Keratinocyte (primary cell): ENCODE measurements around the gene GOLIM4. TPM values are rescaled to one million over a fixed set of nuclear protein-coding genes. Genes with fewer than 3 reads are reported as not detected.

Experiments
- DNase-seq: peaks from one replicate; pipeline ENCODE4 v3.0.0-alpha.2; 2011; ENCODE audit warnings: low read depth, missing footprints, low spot score
- FAIRE-seq: peaks from 2 replicates; lab custom pipeline; 2011; peaks lifted over from hg19 to GRCh38; lab: Jason Lieb, UNC
- H2AFZ ChIP-seq: 2 replicates; pipeline ENCODE4 v1.6.0; 2012; ENCODE audit warnings: low read length, control low read depth, inconsistent platforms; ENCODE audit not compliant: control insufficient read depth
- H3K27ac ChIP-seq: 2 replicates; pipeline ENCODE4 v1.5.1; 2011; ENCODE audit warnings: low read length; ENCODE audit not compliant: control insufficient read depth, insufficient read depth
- H3K27me3 ChIP-seq: 3 replicates; pipeline ENCODE4 v1.6.0; 2011; ENCODE audit warnings: low read length; ENCODE audit not compliant: control insufficient read depth, insufficient read depth; ENCODE audit errors: extremely low read depth
- H3K36me3 ChIP-seq, 2 experiments: 2 replicates in 1 of 2; 3 replicates in 1 of 2; pipeline ENCODE4 v1.5.1; 2011; ENCODE audit warnings: low read length in 2 of 2, mild to moderate bottlenecking in 1 of 2; ENCODE audit not compliant: control insufficient read depth in 2 of 2, insufficient read depth in 2 of 2; ENCODE audit errors: extremely low read depth in 1 of 2
- H3K4me1 ChIP-seq: 3 replicates; pipeline ENCODE4 v1.5.1; 2011; ENCODE audit warnings: low read length; ENCODE audit not compliant: control insufficient read depth, insufficient read depth; ENCODE audit errors: extremely low read depth
- H3K4me2 ChIP-seq: 3 replicates; pipeline ENCODE4 v1.6.0; 2011; ENCODE audit warnings: low read depth, low read length; ENCODE audit not compliant: control insufficient read depth, insufficient read depth; ENCODE audit errors: extremely low read depth
- H3K4me3 ChIP-seq, 3 experiments: fragments of 200-600 bp in 1 of 3; sonication (generic) in 1 of 3; 2 replicates in 2 of 3; 3 replicates in 1 of 3; pipeline ENCODE4 v1.5.1; 2011 to 2016; ENCODE audit warnings: low read length in 3 of 3, mild to moderate bottlenecking in 3 of 3, control low read depth in 2 of 3, inconsistent platforms in 1 of 3, low read depth in 1 of 3, mixed read lengths in 1 of 3, mixed run types in 1 of 3, moderate library complexity in 1 of 3; ENCODE audit not compliant: control insufficient read depth in 2 of 3, insufficient read depth in 2 of 3; ENCODE audit errors: extremely low read depth in 1 of 3
- H3K79me2 ChIP-seq: 2 replicates; pipeline ENCODE4 v1.6.0; 2012; ENCODE audit warnings: low read length; ENCODE audit not compliant: control insufficient read depth, insufficient read depth
- H3K9ac ChIP-seq: 3 replicates; pipeline ENCODE4 v1.6.0; 2011; ENCODE audit warnings: low read length; ENCODE audit not compliant: control insufficient read depth, insufficient read depth; ENCODE audit errors: extremely low read depth
- H3K9me1 ChIP-seq: 3 replicates; pipeline ENCODE4 v1.6.0; 2011; ENCODE audit warnings: low read length; ENCODE audit not compliant: control insufficient read depth, insufficient read depth; ENCODE audit errors: extremely low read depth
- H3K9me3 ChIP-seq: 2 replicates; pipeline ENCODE4 v1.5.1; 2012; ENCODE audit warnings: low read depth, low read length; ENCODE audit not compliant: control insufficient read depth
- H4K20me1 ChIP-seq: 3 replicates; pipeline ENCODE4 v1.6.0; 2011; ENCODE audit warnings: low read length; ENCODE audit not compliant: control insufficient read depth, insufficient read depth; ENCODE audit errors: extremely low read depth
- CTCF ChIP-seq, 3 experiments: IDR thresholded peaks in 1 of 3; conservative IDR thresholded peaks in 1 of 3; optimal IDR thresholded peaks in 1 of 3; 2 replicates in 2 of 3; 3 replicates in 1 of 3; pipeline versions ENCODE3 to v1.5.1; 2011; ENCODE audit warnings: low read length in 3 of 3, mild to moderate bottlenecking in 3 of 3, moderate library complexity in 2 of 3, control low read depth in 1 of 3, inconsistent platforms in 1 of 3; ENCODE audit not compliant: insufficient read depth in 2 of 3; ENCODE audit errors: extremely low read depth in 1 of 3
- EZH2 ChIP-seq: IDR thresholded peaks from one replicate; pipeline ENCODE4 v1.6.1; 2012; ENCODE audit warnings: inconsistent platforms, mild to moderate bottlenecking, low read length, moderate library complexity
- dilution Hi-C: fragments of 300-500 bp; cut with MboI; formaldehyde crosslinking; loops from one replicate; pipeline ENCODE4 v1.7.0; 2020; ENCODE audit warnings: low sequenced_read_pairs; ENCODE audit not compliant: extremely low pct_ligation_motif_present
- polyA plus RNA-seq, 5 experiments: library from polyadenylated mRNA; depleted of rRNA in 3 of 5; stranded (reverse) in 3 of 5; stranded (forward) in 1 of 5; unstranded in 1 of 5; fragments of >200 nt; gene quantifications; 1 replicate in 1 of 5; 2 replicates in 3 of 5; 3 replicates in 1 of 5; pipeline versions ENCODE4 v1.2.1 to v1.2.3, GENCODE V29; 2011 to 2012; ENCODE audit warnings: missing spikeins in 2 of 5, low read depth in 1 of 5, low replicate concordance in 1 of 5

The GOLIM4 gene
- polyA plus RNA-seq, 1 donor (not counting 4 experiments of a cell fraction or from before 2014, with no cell fraction given) = 13.4 TPM

GRCh38 chr3:168124291-168124690 is 28.6 kb upstream of the GOLIM4 start:
- TF ChIP-seq EZH2 (no peak), CTCF (optimal IDR thresholded peaks at IDR 0.05 in 1 of 3, IDR thresholded peaks at IDR 0.05 in 1 of 3, conservative IDR thresholded peaks at IDR 0.05 in 1 of 3; ENCODE audit: extremely low read depth in 1 of 3, insufficient read depth in 2 of 3, low read length in 3 of 3) (no peak)
- DNase-seq (no peak), FAIRE-seq (no peak)
- no peak overlapping the region for H3K4me2 ChIP-seq
- no peak overlapping the region for H3K27ac ChIP-seq
- H3K4me3 ChIP-seq = no peak overlapping the region
- no peak overlapping the region for H2AFZ ChIP-seq
- no peaks in the 10 kb centered on the region for H3K79me2 ChIP-seq
- H3K9me3 ChIP-seq = no peaks in the 10 kb centered on the region
- no peaks in the 10 kb centered on the region for H4K20me1 ChIP-seq
- no peaks in the 10 kb centered on the region for H3K36me3 ChIP-seq
- H3K9ac ChIP-seq = no peak overlapping the region
- H3K9me1 ChIP-seq = no peaks in the 10 kb centered on the region
- H3K4me1 ChIP-seq = no peaks in the 10 kb centered on the region
- H3K27me3 ChIP-seq = no peaks in the 10 kb centered on the region
- dilution Hi-C loops = no loop called here

- H3K4me3 ChIP-seq = no peak overlapping the region
- no peaks in the 10 kb centered on the region for H3K36me3 ChIP-seq
- H3K79me2 ChIP-seq = no peaks in the 10 kb centered on the region
- H3K4me1 ChIP-seq = no peaks in the 10 kb centered on the region
- no peak overlapping the region for H3K4me2 ChIP-seq
- dilution Hi-C loops = no loop called here
- H3K9me1 ChIP-seq = no peaks in the 10 kb centered on the region
- no peak overlapping the region for H3K27ac ChIP-seq
- H3K9ac ChIP-seq = no peak overlapping the region
- DNase-seq = no peak
- no peaks in the 10 kb centered on the region for H3K27me3 ChIP-seq
- no peaks in the 10 kb centered on the region for H3K9me3 ChIP-seq
- no peak for FAIRE-seq
- H4K20me1 ChIP-seq = no peaks in the 10 kb centered on the region
- no peak overlapping the region for H2AFZ ChIP-seq
- TF ChIP-seq CTCF (optimal IDR thresholded peaks at IDR 0.05 in 1 of 3, IDR thresholded peaks at IDR 0.05 in 1 of 3, conservative IDR thresholded peaks at IDR 0.05 in 1 of 3; ENCODE audit: extremely low read depth in 1 of 3, insufficient read depth in 2 of 3, low read length in 3 of 3) = no peak
- no peak for TF ChIP-seq EZH2
These were observed 27.8 kb upstream of the GOLIM4 start for GRCh38 chr3:168123201-168124176.
